GM08714 (cell line): ENCODE results near the gene TXNDC11.

Experiments
- H3K4me3 ChIP-seq: fragments of 200-500 bp; sonication (Bioruptor generic); 2 replicates; pipeline ENCODE4 v1.5.1; 2014; ENCODE audit warnings: mild to moderate bottlenecking, low read length, inconsistent platforms
- ZNF274 ChIP-seq: IDR thresholded peaks from 2 replicates; pipeline ENCODE4 v1.6.1; 2012; ENCODE audit warnings: mild to moderate bottlenecking, low read depth, low read length

Gene TXNDC11

GRCh38 chr16:11637320-11637719 lies 105.3 kb downstream of the TXNDC11 start:
- TF ChIP-seq ZNF274, result no peak
- H3K4me3 ChIP-seq, result no peak overlapping the region

GRCh38 chr16:11636172-11636721 lies 106.4 kb downstream of the TXNDC11 start:
- H3K4me3 ChIP-seq, result no peak overlapping the region
- no peak for TF ChIP-seq ZNF274

GRCh38 chr16:11635679-11636171 lies 106.9 kb downstream of the TXNDC11 start:
- TF ChIP-seq ZNF274, result no peak
- no peak overlapping the region for H3K4me3 ChIP-seq

- no peak for TF ChIP-seq ZNF274
- H3K4me3 ChIP-seq, result no peak overlapping the region
Observed at GRCh38 chr16:11635113-11635652, 107.5 kb downstream of the TXNDC11 start.

- no peak for TF ChIP-seq ZNF274
- no peak overlapping the region for H3K4me3 ChIP-seq
Observed at GRCh38 chr16:11634312-11634711, 108.3 kb downstream of the TXNDC11 start.

GRCh38 chr16:11633113-11633512 lies 109.5 kb downstream of the TXNDC11 start:
- no peak for TF ChIP-seq ZNF274
- H3K4me3 ChIP-seq, result no peak overlapping the region

GRCh38 chr16:11632455-11632939 lies 110.2 kb downstream of the TXNDC11 start:
- no peak overlapping the region for H3K4me3 ChIP-seq
- TF ChIP-seq ZNF274, result no peak

- no peak overlapping the region for H3K4me3 ChIP-seq
- TF ChIP-seq ZNF274, result no peak
Observed at GRCh38 chr16:11631214-11631613, 111.4 kb downstream of the TXNDC11 start.

- no peak overlapping the region for H3K4me3 ChIP-seq
- no peak for TF ChIP-seq ZNF274
Observed at GRCh38 chr16:11630768-11631056, 111.9 kb downstream of the TXNDC11 start.

- no peak overlapping the region for H3K4me3 ChIP-seq
- no peak for TF ChIP-seq ZNF274
Observed at GRCh38 chr16:11630046-11630767, 112.5 kb downstream of the TXNDC11 start.
